Ascending aorta (tissue), 2 donors: ENCODE measurements around the gene TUBB2B. TPM values are rescaled to one million over a fixed set of nuclear protein-coding genes. Genes with fewer than 3 reads are reported as not detected.

Experiments used
- DNase-seq, 2 donors: peaks; one replicate each; pipeline ENCODE4 v3.0.0-alpha.2; 2019; ENCODE audit warnings: low spot score in 2 of 2
- H3K27ac ChIP-seq, 2 donors: fragments of 200-600 bp; sonication (generic); one replicate each; pipeline ENCODE4 v1.5.1; 2016 to 2017; ENCODE audit warnings: mild to moderate bottlenecking in 1 of 2
- H3K27me3 ChIP-seq: fragments of 200-600 bp; sonication (generic); one replicate; pipeline ENCODE4 v1.5.1; 2017
- H3K36me3 ChIP-seq, 2 donors: fragments of 200-600 bp; sonication (generic); one replicate each; pipeline ENCODE4 v1.5.1; 2016
- H3K4me1 ChIP-seq, 2 donors: fragments of 200-600 bp; sonication (generic); one replicate each; pipeline ENCODE4 v1.5.1; 2016 to 2017; ENCODE audit warnings: mild to moderate bottlenecking in 1 of 2
- H3K4me3 ChIP-seq, 2 donors: fragments of 200-600 bp; sonication (generic); one replicate each; pipeline ENCODE4 v1.5.1; 2016 to 2017; ENCODE audit warnings: mild to moderate bottlenecking in 1 of 2
- H3K9me3 ChIP-seq, 2 donors: fragments of 200-600 bp; sonication (generic); one replicate each; pipeline ENCODE4 v1.5.1; 2016
- intact Hi-C: fragments of 100-400 bp; cut with DNase I; formaldehyde crosslinking; loops from one replicate; pipeline ENCODE4 v1.15.1; 2023
- total RNA-seq: library from RNA; depleted of rRNA; stranded (reverse); fragments of >200 nt; gene quantifications from one replicate; pipeline ENCODE4 v1.1.0, GENCODE V29; 2016
- TF ChIP-seq, protein P1 (sequence below), 3 experiments: fragments of 200-600 bp in 2 of 3; fragments of 450-650 bp in 1 of 3; sonication (generic) in 2 of 3; IDR thresholded peaks; one replicate each; pipeline ENCODE4 v1.5.1; 2016 to 2019; ENCODE audit warnings: antibody characterized with exemption in 3 of 3, mild to moderate bottlenecking in 1 of 3, moderate library complexity in 1 of 3

TUBB2B gene
- total RNA-seq, 1 donor from 2014 or later: not detected

GRCh38 chr6:3228771-3229565 lies 1.5 kb upstream of the TUBB2B start:
- Histone ChIP-seq H3K36me3 (no peaks in the 10 kb centered on the region), H3K9me3 (no peaks in the 10 kb centered on the region), H3K4me1 (peaks cover 13 to 46% of the 10 kb centered on the region in 2 donors), H3K27ac (no peak overlapping the region), H3K4me3 (peak overlapping the region; percentile 43 to 58), H3K27me3 (peaks cover 14% of the 10 kb centered on the region)
- peak in 1 of 2 donors; percentile 62 for DNase-seq
- TF ChIP-seq, protein P1, sequence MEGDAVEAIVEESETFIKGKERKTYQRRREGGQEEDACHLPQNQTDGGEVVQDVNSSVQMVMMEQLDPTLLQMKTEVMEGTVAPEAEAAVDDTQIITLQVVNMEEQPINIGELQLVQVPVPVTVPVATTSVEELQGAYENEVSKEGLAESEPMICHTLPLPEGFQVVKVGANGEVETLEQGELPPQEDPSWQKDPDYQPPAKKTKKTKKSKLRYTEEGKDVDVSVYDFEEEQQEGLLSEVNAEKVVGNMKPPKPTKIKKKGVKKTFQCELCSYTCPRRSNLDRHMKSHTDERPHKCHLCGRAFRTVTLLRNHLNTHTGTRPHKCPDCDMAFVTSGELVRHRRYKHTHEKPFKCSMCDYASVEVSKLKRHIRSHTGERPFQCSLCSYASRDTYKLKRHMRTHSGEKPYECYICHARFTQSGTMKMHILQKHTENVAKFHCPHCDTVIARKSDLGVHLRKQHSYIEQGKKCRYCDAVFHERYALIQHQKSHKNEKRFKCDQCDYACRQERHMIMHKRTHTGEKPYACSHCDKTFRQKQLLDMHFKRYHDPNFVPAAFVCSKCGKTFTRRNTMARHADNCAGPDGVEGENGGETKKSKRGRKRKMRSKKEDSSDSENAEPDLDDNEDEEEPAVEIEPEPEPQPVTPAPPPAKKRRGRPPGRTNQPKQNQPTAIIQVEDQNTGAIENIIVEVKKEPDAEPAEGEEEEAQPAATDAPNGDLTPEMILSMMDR (IDR thresholded peaks at IDR 0.05): no peak
- intact Hi-C loops: loop anchor here (5.0 kb wide), 1 partner anchor 67 kb away; no protein-coding TSS in a partner anchor

GRCh38 chr6:3228046-3228671 lies 706 bp upstream of the TUBB2B start:
- intact Hi-C loops: loop anchor here (5.0 kb wide), 1 partner anchor 66 kb away; no protein-coding TSS in a partner anchor
- peaks cover 13% of the 10 kb centered on the region for H3K27me3 ChIP-seq
- H3K27ac ChIP-seq: no peak overlapping the region
- no peaks in the 10 kb centered on the region for H3K36me3 ChIP-seq
- H3K4me3 ChIP-seq: peak overlapping the region; percentile 43 to 58
- TF ChIP-seq, protein P1 (IDR thresholded peaks at IDR 0.05): no peak
- peaks cover 13 to 46% of the 10 kb centered on the region in 2 donors for H3K4me1 ChIP-seq
- DNase-seq: peak in 1 of 2 donors; percentile 58
- H3K9me3 ChIP-seq: no peaks in the 10 kb centered on the region

GRCh38 chr6:3226481-3227362 lies 731 bp downstream of the TUBB2B start:
- TF ChIP-seq, protein P1 (IDR thresholded peaks at IDR 0.05): no peak
- Histone ChIP-seq H3K4me1 (peaks cover 13 to 40% of the 10 kb centered on the region in 2 donors), H3K9me3 (no peaks in the 10 kb centered on the region), H3K27ac (no peak overlapping the region), H3K27me3 (peaks cover 13% of the 10 kb centered on the region), H3K36me3 (no peaks in the 10 kb centered on the region), H3K4me3 (peak overlapping the region; percentile 43 to 58)
- no peak for DNase-seq
- intact Hi-C loops: loop anchor here (2.0 to 5.0 kb wide), 2 partner anchors 16 to 64 kb away; no protein-coding TSS in a partner anchor

- peaks cover 13 to 33% of the 10 kb centered on the region in 2 donors for H3K4me1 ChIP-seq
- H3K9me3 ChIP-seq: no peaks in the 10 kb centered on the region
- peaks cover 13% of the 10 kb centered on the region for H3K27me3 ChIP-seq
- DNase-seq: no peak
- H3K36me3 ChIP-seq: no peaks in the 10 kb centered on the region
- intact Hi-C loops: loop anchor here (2.0 to 5.0 kb wide), 2 partner anchors 15 to 64 kb away; no protein-coding TSS in a partner anchor
- no peak overlapping the region for H3K4me3 ChIP-seq
- no peak overlapping the region for H3K27ac ChIP-seq
- TF ChIP-seq, protein P1 (IDR thresholded peaks at IDR 0.05): no peak
These were observed 1.4 kb downstream of the TUBB2B start for GRCh38 chr6:3226042-3226441.

DNA sequence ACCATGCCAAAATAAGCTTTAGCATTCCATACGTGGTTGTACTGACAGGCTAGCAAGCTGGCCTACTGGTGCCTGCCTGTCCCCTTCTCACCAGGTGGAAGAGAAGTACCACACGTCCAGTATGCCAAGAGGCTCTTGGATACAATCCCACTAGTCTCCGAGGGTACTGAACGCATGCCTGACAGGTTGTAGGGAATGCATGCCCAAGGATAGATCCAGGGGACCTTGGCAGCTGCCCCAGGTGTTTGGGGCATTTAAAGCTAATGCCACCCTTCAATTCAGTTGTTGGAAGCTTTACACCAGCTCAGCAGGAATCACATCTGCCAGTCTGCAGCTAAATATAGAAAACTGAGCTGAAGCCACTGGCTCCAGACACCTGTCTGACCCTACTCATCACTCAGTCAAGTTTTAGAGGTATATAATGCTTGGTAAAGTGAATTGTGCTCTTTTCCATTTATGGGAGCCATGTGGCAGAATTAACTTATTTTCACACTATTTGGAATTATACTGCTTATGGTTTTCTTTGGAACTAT lies 4.9 kb downstream of the TUBB2B start:
- Histone ChIP-seq H3K36me3 (no peaks in the 10 kb centered on the region), H3K4me1 (peaks cover 5 to 9% of the 10 kb centered on the region in 2 donors), H3K27me3 (no peaks in the 10 kb centered on the region), H3K9me3 (no peaks in the 10 kb centered on the region), H3K4me3 (no peak overlapping the region), H3K27ac (no peak overlapping the region)
- DNase-seq: no peak
- TF ChIP-seq, protein P1 (IDR thresholded peaks at IDR 0.05): no peak
- intact Hi-C loops: no loop called here
